ENCODE results near the gene CRYGN. TPM values are rescaled to one million over a fixed set of nuclear protein-coding genes. Genes with fewer than 3 reads are reported as not detected.
A peak's percentile ranks its signal among the peaks of the same experiment; 100 is the strongest.

CRYGN gene
- total RNA-seq, 2 donors from 2014 or later, result 0.42 to 1.1 TPM

GRCh38 chr7:151446412-151446811 lies 6.5 kb upstream of the CRYGN start:
- DNase-seq (ENCODE audit: low spot score), result no peak
- intact Hi-C loops (cut with DNase I), result loop anchor here (5.0 kb wide), 1 partner anchor 79 kb away; no protein-coding TSS in a partner anchor

GRCh38 chr7:151444632-151445031 lies 4.7 kb upstream of the CRYGN start:
- intact Hi-C loops (cut with DNase I), result loop anchor here (5.0 kb wide), 1 partner anchor 77 kb away; no protein-coding TSS in a partner anchor
- no peak for DNase-seq (ENCODE audit: low spot score)

DNA sequence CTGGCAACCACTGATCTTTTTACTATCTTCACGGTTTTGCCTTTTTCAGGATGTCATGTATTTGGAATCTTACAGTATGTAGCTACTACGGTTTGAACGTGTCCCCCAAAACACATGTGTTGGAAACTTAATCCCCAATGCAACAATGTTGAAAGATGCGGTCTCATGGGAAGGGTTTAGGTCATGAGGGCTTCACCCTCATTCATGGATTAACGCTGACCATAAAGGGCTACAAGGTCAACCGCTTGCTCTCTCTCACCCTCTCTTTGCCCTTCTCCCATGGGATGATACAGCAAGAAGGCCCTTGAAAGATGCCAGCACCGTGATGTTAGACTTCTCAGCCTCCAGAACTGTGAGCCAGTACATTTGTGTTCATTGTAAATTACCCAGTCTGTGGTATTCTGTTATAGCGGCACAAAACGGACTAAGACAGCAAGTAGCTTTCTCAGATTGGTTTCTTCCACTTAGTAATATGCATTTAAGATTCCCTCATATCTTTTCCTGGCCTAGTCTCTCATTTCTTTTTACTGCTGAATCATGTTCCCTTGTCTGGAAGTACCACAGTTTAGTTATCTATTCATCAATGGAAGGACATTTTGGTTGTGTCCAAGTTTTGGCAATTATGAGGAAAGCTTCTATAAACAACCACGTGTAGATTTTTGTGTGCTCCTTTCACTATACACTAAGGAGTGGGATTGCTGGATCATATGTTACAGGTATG lies 3.0 kb upstream of the CRYGN start:
- intact Hi-C loops (cut with DNase I), result no loop called here
- no peak for DNase-seq (ENCODE audit: low spot score)

DNA sequence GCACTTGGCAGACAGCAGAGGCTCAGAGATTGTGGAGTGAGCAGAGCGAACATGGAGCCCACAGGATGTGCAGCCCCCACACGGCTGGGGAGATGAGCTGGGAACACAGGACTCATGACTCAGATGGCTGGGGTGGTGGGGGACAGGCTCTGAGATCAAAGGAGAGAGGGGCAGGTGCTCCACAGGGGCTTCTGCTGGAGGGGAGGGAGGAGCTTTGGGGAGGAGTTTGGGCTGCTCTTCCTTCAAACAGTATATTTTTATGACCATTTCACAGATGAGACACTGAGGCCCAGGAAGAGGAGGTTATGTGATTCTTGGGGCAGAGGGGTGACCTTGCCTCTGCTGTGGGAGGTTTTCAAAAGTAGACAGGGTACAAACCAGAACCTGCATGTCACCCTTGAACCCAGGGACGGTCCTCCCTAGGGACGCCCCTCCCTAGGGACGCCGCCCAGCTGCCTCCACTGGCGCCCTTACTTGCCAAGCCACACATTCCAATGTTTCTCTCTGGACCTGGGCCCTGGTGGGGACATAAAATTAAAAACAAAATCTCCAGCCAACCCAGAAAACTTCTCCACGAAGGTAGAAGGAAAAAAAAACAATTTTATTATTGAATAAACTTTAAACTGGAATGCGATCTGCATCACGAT lies 981 bp upstream of the CRYGN start:
- intact Hi-C loops (cut with DNase I), result no loop called here
- DNase-seq (ENCODE audit: low spot score), result peak; percentile 54

- intact Hi-C loops (cut with DNase I), result no loop called here
- no peak for DNase-seq (ENCODE audit: low spot score)
Measured at GRCh38 chr7:151438864-151439601, 908 bp downstream of the CRYGN start.

- DNase-seq (ENCODE audit: low spot score), result no peak
- intact Hi-C loops (cut with DNase I), result no loop called here
Measured at GRCh38 chr7:151437866-151438516, 1.9 kb downstream of the CRYGN start.

DNA sequence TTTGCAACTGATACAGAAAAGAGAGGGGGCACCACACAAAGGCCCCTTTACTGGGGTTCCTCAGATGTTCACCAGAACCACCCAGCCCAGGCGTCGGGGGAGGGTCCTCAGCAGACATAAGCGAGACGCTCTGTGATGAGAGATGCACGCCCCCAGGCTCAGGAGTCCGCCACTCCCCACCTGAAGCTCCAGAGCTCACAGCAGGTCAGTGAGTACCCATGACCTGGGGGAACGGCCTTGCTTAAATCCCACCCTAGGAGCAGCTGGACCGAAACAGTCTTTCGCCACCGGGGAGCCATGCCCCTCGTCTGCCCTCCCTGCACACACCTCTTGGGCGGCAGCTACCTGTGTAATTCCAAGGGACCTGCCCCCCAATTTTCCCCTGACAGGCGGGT lies 2.8 kb downstream of the CRYGN start:
- intact Hi-C loops (cut with DNase I), result no loop called here
- DNase-seq (ENCODE audit: low spot score), result no peak

GRCh38 chr7:151436446-151437158 lies 3.3 kb downstream of the CRYGN start:
- peak; percentile 90 for DNase-seq (ENCODE audit: low spot score)
- intact Hi-C loops (cut with DNase I), result no loop called here

DNA sequence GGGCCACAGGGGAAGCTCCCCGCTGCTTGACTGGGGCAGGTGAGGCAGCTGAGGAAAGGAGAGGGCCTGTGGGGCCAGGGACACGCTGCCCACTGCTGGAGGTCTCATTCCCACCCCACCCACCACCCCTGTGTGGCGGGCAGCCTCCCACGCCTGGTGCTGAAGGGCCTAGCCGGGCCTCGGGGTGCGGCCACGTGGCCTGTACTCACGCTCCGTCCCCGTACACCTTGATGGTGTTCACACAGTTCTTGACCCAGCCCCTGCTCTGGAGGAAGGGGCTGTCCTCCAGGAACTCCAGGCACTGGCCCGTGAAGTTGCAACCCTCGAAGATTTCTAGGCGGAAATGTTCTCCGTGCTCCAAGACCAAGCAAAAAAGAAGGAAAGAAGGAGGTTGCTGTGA lies 4.0 kb downstream of the CRYGN start:
- peak; percentile 73 for DNase-seq (ENCODE audit: low spot score)
- intact Hi-C loops (cut with DNase I), result no loop called here

GRCh38 chr7:151435103-151435916 lies 4.6 kb downstream of the CRYGN start:
- peak; percentile 60 for DNase-seq (ENCODE audit: low spot score)
- intact Hi-C loops (cut with DNase I), result no loop called here

GRCh38 chr7:151434549-151434948 lies 5.4 kb downstream of the CRYGN start:
- no peak for DNase-seq (ENCODE audit: low spot score)
- intact Hi-C loops (cut with DNase I), result no loop called here

DNA sequence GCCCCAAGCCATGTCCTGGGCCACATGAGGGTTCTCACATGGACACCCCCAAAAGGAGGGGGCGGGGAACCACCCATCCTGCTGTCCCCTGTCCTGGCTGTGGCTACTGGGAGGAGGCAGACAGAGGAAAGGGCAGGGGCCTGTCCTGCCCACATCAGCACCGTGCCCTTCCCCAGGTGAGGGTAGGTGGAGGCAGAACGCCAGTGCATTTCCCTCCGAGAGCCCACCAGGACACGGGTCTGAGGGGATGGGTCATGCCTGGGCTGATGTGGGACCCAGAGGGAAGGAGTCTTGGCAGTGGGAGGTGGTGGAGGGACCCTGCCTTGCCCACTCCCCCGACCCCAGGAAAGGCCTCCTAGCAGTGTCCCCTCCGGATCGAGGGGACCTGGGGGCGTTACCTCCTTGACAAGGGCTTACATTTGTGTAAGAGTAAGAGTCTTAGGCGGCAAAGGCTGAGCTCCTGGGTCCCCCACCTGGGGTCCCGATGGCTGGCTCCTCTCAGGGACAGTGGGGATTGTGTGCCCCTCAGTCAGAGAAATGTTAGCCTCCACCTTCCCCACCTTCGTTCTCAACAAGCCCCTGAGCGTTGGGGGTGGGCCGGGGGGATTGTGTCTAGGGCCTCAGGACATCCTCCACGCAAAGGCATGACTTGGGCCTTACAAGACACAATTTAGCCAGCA lies 6.1 kb downstream of the CRYGN start:
- DNase-seq (ENCODE audit: low spot score), result peak; percentile 47
- intact Hi-C loops (cut with DNase I), result loop anchor here in 1 of 2 donors (2.0 kb wide), 1 partner anchor 241 kb away; no protein-coding TSS in a partner anchor

DNA sequence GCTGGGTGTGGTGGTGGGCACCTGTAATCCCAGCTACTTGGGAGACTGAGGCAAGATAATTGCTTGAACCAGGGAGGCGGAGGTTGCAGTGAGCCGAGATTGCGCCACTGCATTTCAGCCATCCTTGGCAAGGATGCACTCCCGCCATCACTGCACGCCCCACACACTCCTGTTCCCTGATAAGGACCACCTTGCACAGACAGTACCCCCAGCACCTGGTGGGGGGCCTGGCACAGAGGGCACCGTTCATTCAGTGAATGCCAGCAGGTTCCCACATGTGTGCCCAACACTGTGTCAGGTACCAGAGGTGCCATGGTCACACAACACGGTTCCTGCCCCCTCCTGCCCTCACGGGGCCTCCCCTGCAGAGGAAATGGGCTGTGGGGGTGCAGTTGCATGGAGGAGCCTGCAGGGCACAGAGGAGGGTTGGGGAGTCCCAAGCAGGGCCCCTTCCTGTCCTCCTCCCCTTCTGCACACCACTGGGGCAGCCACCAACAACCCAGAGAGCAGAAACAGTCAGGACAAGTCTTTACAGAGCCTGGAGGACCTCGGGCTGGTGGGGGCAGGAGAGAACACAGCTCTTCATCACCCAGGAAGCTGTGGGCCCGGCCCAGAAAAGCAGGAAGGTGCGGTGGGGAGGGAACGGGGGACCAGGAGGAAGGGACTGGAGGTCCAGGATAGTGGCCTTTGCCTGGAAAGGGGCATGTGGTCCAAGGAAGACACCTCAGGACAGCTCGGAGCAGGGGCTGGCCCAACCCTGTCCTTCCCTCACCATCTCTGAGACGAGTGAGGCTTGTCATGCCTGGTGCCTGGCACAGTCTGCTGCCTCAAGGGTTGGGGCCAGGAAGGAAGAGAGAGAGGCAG lies 7.1 kb downstream of the CRYGN start:
- DNase-seq (ENCODE audit: low spot score), result peak; percentile 64
- intact Hi-C loops (cut with DNase I), result loop anchor here in 1 of 2 donors (2.0 kb wide), 1 partner anchor 240 kb away; no protein-coding TSS in a partner anchor

DNA sequence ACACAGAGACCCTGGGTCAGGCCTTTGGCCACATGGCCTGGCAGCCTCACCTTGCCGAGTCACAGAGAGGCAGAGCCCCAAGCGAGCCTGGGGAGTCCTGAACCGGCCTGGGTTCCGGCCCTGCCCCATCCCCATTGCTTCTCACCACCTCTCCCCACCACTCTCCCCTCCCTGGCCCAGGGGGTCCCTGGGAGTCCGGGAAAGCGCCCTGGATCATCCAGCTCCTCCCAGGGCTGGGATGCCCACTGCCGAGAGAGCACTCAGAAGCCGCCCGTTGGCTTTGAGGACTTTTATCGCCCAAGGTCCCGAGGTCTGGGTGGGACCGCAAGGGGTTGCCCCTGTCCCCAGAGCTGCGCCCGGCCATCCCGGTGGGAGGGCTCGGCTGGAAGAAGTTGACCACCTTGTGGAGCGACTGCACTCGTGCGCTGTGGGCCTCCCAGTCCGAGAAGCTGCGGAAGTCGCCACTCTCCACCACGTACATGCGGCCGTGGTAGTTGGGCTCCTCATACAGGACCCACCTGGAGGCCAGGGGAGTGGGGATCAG lies 8.1 kb downstream of the CRYGN start:
- intact Hi-C loops (cut with DNase I), result loop anchor here in 1 of 2 donors (2.0 kb wide), 1 partner anchor 239 kb away; no protein-coding TSS in a partner anchor
- DNase-seq (ENCODE audit: low spot score), result peak; percentile 78

DNA sequence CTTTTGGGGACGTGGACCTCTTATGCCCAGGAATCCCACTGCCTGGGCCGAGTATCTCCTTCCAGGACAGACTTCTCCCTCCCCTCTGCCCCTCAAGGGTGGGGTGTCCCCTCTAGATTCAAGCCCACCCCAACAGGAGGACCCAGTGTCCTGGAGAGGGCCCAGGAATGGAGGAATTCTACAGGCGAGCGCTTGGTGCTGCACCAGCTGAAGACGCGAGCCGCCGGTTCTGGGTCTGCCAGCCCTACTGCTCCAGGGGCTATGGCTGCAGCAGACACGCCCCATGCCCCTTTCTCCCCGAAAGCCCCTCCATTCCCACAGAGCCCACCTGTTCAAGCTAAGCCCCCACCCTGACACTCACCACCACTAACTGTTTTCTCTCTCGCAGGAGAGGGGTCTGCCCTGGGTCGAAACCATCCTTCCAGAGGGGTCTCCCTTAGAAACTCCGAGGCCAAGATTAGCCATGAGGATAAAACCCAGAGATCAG lies 8.6 kb downstream of the CRYGN start:
- intact Hi-C loops (cut with DNase I), result no loop called here
- DNase-seq (ENCODE audit: low spot score), result peak; percentile 68
